HepG2 (cell line): Measurements from ENCODE around the gene C20orf144. TPM values are rescaled to one million over a fixed set of nuclear protein-coding genes. Genes with fewer than 3 reads are reported as not detected.

Experiments
- AHR ChIP-seq: IDR thresholded peaks from 2 replicates; pipeline ENCODE4 v1.6.1; 2018; ENCODE audit warnings: missing genetic modification reagents, missing compliant biosample characterization
- HNRNPL ChIP-seq: fragments of 200-400 bp; formaldehyde crosslinking; IDR thresholded peaks from 2 replicates; pipeline ENCODE4 v1.6.1; 2017; ENCODE audit warnings: mild to moderate bottlenecking, low read depth, low read length
- JUNB ChIP-seq: sonication (generic); formaldehyde crosslinking; IDR thresholded peaks from 2 replicates; pipeline ENCODE4 v1.8.0; 2022; ENCODE audit warnings: missing genetic modification reagents, mild to moderate bottlenecking, borderline replicate concordance
- JUND ChIP-seq: sonication (generic); formaldehyde crosslinking; IDR thresholded peaks from 2 replicates; pipeline ENCODE4 v1.8.0; 2022; ENCODE audit warnings: mild to moderate bottlenecking, missing genetic modification reagents
- MYNN ChIP-seq: sonication (generic); formaldehyde crosslinking; IDR thresholded peaks from 2 replicates; pipeline ENCODE4 v1.4.0; 2020; ENCODE audit warnings: mild to moderate bottlenecking, low read depth, missing genetic modification reagents
- PAXIP1 ChIP-seq: sonication (generic); formaldehyde crosslinking; conservative IDR thresholded peaks from 2 replicates; pipeline ENCODE4 v1.4.0; 2020; ENCODE audit warnings: mild to moderate bottlenecking, missing genetic modification reagents, moderate library complexity
- ZNF276 ChIP-seq: sonication (generic); formaldehyde crosslinking; IDR thresholded peaks from 2 replicates; pipeline ENCODE4 v1.4.0; 2020; ENCODE audit warnings: mild to moderate bottlenecking, low read depth, missing genetic modification reagents
- ZNF510 ChIP-seq: sonication (generic); formaldehyde crosslinking; IDR thresholded peaks from 2 replicates; pipeline ENCODE4 v1.4.0; 2020; ENCODE audit warnings: low read depth, mild to moderate bottlenecking, missing genetic modification reagents
- ZNF788 ChIP-seq: sonication (generic); formaldehyde crosslinking; IDR thresholded peaks from 2 replicates; pipeline ENCODE4 v1.5.0; 2020; ENCODE audit warnings: mild to moderate bottlenecking, missing genetic modification reagents, borderline replicate concordance
- polyA plus RNA-seq, 8 experiments: library from polyadenylated mRNA; depleted of rRNA in 3 of 8; stranded (reverse) in 7 of 8; unstranded in 1 of 8; fragments of >200 nt; fragmentation: Illumina TruSeq in 4 of 8; extraction: Trizol in 4 of 8; gene quantifications; 2 replicates each; pipeline versions ENCODE4 v1.2.1 to v1.2.3, GENCODE V29; 2011 to 2016; ENCODE audit warnings: low read depth in 4 of 8, missing spikeins in 1 of 8, mixed read lengths in 1 of 8; ENCODE audit not compliant: insufficient read depth in 1 of 8
- total RNA-seq, 5 experiments: library from RNA; depleted of rRNA; stranded (reverse); fragments of >200 nt; fragmentation: Illumina TruSeq; extraction: Trizol; gene quantifications; 2 replicates each; pipeline ENCODE4 v1.2.3, GENCODE V29; 2016; ENCODE audit warnings: low read depth in 1 of 5
- TF ChIP-seq, protein P1 (sequence below): sonication (generic); formaldehyde crosslinking; IDR thresholded peaks from 2 replicates; pipeline ENCODE4 v1.4.0; 2020; ENCODE audit warnings: missing genetic modification reagents, borderline replicate concordance
- TF ChIP-seq, protein P2 (sequence below): IDR thresholded peaks from 2 replicates; pipeline ENCODE4 v1.6.1; 2012; ENCODE audit warnings: inconsistent platforms
- TF ChIP-seq, protein P3 (sequence below): sonication (generic); formaldehyde crosslinking; IDR thresholded peaks from 2 replicates; pipeline ENCODE4 v1.4.0; 2020; ENCODE audit warnings: mild to moderate bottlenecking, missing genetic modification reagents

Gene C20orf144
- total and polyA plus RNA-seq, 2 of the 13 experiments (the other 11 are each of a cell fraction or from before 2014, with no cell fraction given) = 0.09 to 0.16 TPM

DNA sequence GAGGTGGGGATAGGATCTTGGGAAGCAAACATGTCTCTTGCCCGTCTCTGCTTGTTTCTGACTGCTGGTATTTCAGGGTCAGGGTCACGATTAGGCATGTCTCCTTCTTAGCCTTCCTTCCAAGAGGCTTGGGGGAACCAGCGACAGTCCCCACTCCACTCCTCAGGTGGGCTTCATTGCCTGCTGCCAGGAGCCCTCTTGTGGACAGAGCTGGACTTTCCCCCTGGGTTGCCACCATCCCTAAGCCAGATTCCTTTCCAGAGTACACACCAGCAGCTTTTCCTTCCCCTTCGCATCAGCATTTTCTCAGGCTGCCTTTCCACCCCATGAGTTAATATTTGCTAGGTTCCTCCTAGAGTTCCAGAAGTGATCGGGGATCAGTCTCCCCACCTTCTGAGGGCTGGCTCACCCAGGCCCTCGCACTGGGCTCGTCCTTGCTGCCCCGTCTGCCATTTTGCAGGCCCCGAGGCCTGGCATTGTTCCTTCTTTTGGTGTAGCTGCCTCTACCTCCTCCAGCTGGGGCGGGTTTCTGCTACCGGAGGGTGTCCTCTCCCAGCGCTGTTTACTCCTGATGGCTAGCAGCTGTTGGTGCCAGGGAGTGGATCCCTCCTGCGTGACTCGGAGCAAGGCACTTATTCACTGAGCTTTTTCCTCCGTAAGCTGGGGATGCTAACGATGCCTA is 8.8 kb upstream of the C20orf144 start (continued):
- TF ChIP-seq, protein P1, sequence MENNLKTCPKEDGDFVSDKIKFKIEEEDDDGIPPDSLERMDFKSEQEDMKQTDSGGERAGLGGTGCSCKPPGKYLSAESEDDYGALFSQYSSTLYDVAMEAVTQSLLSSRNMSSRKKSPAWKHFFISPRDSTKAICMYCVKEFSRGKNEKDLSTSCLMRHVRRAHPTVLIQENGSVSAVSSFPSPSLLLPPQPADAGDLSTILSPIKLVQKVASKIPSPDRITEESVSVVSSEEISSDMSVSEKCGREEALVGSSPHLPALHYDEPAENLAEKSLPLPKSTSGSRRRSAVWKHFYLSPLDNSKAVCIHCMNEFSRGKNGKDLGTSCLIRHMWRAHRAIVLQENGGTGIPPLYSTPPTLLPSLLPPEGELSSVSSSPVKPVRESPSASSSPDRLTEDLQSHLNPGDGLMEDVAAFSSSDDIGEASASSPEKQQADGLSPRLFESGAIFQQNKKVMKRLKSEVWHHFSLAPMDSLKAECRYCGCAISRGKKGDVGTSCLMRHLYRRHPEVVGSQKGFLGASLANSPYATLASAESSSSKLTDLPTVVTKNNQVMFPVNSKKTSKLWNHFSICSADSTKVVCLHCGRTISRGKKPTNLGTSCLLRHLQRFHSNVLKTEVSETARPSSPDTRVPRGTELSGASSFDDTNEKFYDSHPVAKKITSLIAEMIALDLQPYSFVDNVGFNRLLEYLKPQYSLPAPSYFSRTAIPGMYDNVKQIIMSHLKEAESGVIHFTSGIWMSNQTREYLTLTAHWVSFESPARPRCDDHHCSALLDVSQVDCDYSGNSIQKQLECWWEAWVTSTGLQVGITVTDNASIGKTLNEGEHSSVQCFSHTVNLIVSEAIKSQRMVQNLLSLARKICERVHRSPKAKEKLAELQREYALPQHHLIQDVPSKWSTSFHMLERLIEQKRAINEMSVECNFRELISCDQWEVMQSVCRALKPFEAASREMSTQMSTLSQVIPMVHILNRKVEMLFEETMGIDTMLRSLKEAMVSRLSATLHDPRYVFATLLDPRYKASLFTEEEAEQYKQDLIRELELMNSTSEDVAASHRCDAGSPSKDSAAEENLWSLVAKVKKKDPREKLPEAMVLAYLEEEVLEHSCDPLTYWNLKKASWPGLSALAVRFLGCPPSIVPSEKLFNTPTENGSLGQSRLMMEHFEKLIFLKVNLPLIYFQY (CRISPR knock-in tag) = 0 out of 2 replicates have a peak, but pooled peaks have one; percentile 62
- TF ChIP-seq ZNF510 (CRISPR knock-in tag) (peak; percentile 28; the same call in 1 of the 2 replicates), ZNF788 (CRISPR knock-in tag) (peak; percentile 71; the same call in 1 of the 2 replicates), JUNB (CRISPR knock-in tag) (no peak), MYNN (CRISPR knock-in tag) (peak; percentile 67; the same call in 1 of the 2 replicates), HNRNPL (no peak), PAXIP1 (CRISPR knock-in tag) (0 out of 2 replicates have a peak, but pooled peaks have one; percentile 17), ZNF276 (peak; percentile 34; the same call in 1 of the 2 replicates), AHR (CRISPR knock-in tag) (no peak), JUND (no peak)
- TF ChIP-seq, protein P2, sequence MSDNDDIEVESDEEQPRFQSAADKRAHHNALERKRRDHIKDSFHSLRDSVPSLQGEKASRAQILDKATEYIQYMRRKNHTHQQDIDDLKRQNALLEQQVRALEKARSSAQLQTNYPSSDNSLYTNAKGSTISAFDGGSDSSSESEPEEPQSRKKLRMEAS = peak; percentile 48; the same call in 1 of the 2 replicates
- TF ChIP-seq, protein P3, sequence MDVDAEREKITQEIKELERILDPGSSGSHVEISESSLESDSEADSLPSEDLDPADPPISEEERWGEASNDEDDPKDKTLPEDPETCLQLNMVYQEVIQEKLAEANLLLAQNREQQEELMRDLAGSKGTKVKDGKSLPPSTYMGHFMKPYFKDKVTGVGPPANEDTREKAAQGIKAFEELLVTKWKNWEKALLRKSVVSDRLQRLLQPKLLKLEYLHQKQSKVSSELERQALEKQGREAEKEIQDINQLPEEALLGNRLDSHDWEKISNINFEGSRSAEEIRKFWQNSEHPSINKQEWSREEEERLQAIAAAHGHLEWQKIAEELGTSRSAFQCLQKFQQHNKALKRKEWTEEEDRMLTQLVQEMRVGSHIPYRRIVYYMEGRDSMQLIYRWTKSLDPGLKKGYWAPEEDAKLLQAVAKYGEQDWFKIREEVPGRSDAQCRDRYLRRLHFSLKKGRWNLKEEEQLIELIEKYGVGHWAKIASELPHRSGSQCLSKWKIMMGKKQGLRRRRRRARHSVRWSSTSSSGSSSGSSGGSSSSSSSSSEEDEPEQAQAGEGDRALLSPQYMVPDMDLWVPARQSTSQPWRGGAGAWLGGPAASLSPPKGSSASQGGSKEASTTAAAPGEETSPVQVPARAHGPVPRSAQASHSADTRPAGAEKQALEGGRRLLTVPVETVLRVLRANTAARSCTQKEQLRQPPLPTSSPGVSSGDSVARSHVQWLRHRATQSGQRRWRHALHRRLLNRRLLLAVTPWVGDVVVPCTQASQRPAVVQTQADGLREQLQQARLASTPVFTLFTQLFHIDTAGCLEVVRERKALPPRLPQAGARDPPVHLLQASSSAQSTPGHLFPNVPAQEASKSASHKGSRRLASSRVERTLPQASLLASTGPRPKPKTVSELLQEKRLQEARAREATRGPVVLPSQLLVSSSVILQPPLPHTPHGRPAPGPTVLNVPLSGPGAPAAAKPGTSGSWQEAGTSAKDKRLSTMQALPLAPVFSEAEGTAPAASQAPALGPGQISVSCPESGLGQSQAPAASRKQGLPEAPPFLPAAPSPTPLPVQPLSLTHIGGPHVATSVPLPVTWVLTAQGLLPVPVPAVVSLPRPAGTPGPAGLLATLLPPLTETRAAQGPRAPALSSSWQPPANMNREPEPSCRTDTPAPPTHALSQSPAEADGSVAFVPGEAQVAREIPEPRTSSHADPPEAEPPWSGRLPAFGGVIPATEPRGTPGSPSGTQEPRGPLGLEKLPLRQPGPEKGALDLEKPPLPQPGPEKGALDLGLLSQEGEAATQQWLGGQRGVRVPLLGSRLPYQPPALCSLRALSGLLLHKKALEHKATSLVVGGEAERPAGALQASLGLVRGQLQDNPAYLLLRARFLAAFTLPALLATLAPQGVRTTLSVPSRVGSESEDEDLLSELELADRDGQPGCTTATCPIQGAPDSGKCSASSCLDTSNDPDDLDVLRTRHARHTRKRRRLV (CRISPR knock-in tag) = 0 out of 2 replicates have a peak, but pooled peaks have one; percentile 2
